Astrocyte of the cerebellum (primary cell): ENCODE measurements around the gene CEP131.

Experiments used
- DNase-seq: peaks from one replicate; pipeline ENCODE4 v3.0.0-alpha.2; 2011; ENCODE audit warnings: low read depth
- H3K4me3 ChIP-seq: 2 replicates; pipeline ENCODE4 v1.5.1; 2011; ENCODE audit warnings: mild to moderate bottlenecking, low read depth, low read length, moderate library complexity
- CTCF ChIP-seq: IDR thresholded peaks from 2 replicates; pipeline ENCODE4 v1.5.1; 2012; ENCODE audit warnings: low read length, low read depth, moderate library complexity, mild to moderate bottlenecking; ENCODE audit errors: missing control alignments
- in situ Hi-C: cut with HindIII; loops from 2 replicates; pipeline ENCODE4 v1.10.0; 2017; ENCODE audit warnings: low sequenced_read_pairs

CEP131 gene

GRCh38 chr17:81247339-81247990, 24.7 kb upstream of the CEP131 start:
- TF ChIP-seq CTCF: no peak
- in situ Hi-C loops: no loop called here
- no peak overlapping the region for H3K4me3 ChIP-seq
- no peak for DNase-seq

GRCh38 chr17:81246679-81247338, 24.0 kb upstream of the CEP131 start:
- no peak for TF ChIP-seq CTCF
- H3K4me3 ChIP-seq: no peak overlapping the region
- DNase-seq: no peak
- in situ Hi-C loops: no loop called here

GRCh38 chr17:81246343-81246670, 23.5 kb upstream of the CEP131 start:
- no peak for DNase-seq
- no peak overlapping the region for H3K4me3 ChIP-seq
- in situ Hi-C loops: no loop called here
- no peak for TF ChIP-seq CTCF

- no peak for DNase-seq
- no peak overlapping the region for H3K4me3 ChIP-seq
- in situ Hi-C loops: no loop called here
- TF ChIP-seq CTCF: no peak
Observed at GRCh38 chr17:81245665-81246342, 23.0 kb upstream of the CEP131 start.

GRCh38 chr17:81245024-81245664, 22.4 kb upstream of the CEP131 start:
- H3K4me3 ChIP-seq: no peak overlapping the region
- no peak for TF ChIP-seq CTCF
- in situ Hi-C loops: no loop called here
- no peak for DNase-seq

- no peak overlapping the region for H3K4me3 ChIP-seq
- no peak for TF ChIP-seq CTCF
- no peak for DNase-seq
- in situ Hi-C loops: no loop called here
Observed at GRCh38 chr17:81244358-81245023, 21.7 kb upstream of the CEP131 start.
